ENCODE measurements around the gene NCOA4.

GRCh38 chr10:46000538-46000937 is 29.9 kb downstream of the NCOA4 start:
- TF ChIP-seq CTCF (IDR thresholded peaks at IDR 0.05) (no peak), POLR2A (IDR thresholded peaks at IDR 0.05) (no peak)

Measured in body of pancreas (tissue), 4 donors.